MM.1S (cell line): Measurements from ENCODE around the gene TPX2.

Experiments used
- DNase-seq: peaks from one replicate; pipeline ENCODE4 v3.0.0-alpha.2; 2015
- H2AFZ ChIP-seq: fragments of 300-600 bp; sonication (generic); 2 replicates; pipeline ENCODE4 v1.6.0; 2016; ENCODE audit warnings: antibody characterized with exemption, low read length
- H3F3A ChIP-seq: fragments of 300-600 bp; sonication (generic); 2 replicates; pipeline ENCODE4 v1.6.1; 2016; ENCODE audit warnings: mild to moderate bottlenecking, antibody characterized with exemption, low read length, moderate library complexity, mixed read lengths; ENCODE audit not compliant: insufficient read depth
- H3K27ac ChIP-seq: fragments of 300-600 bp; sonication (generic); 2 replicates; pipeline ENCODE4 v1.5.1; 2016; ENCODE audit warnings: mild to moderate bottlenecking, low read length
- H3K27me3 ChIP-seq: fragments of 300-600 bp; sonication (generic); replicated peaks from 2 replicates; pipeline ENCODE4 v1.6.0; 2016; ENCODE audit warnings: low read length; ENCODE audit not compliant: insufficient read depth
- H3K36me3 ChIP-seq: fragments of 300-600 bp; sonication (generic); replicated peaks from 2 replicates; pipeline ENCODE4 v1.6.1; 2016; ENCODE audit warnings: mild to moderate bottlenecking, low read length, mixed read lengths; ENCODE audit not compliant: insufficient read depth
- H3K4me1 ChIP-seq: fragments of 300-600 bp; sonication (generic); 2 replicates; pipeline ENCODE4 v1.6.1; 2016; ENCODE audit warnings: low read length, mixed read lengths
- H3K4me2 ChIP-seq: fragments of 300-600 bp; sonication (generic); 2 replicates; pipeline ENCODE4 v1.6.0; 2016; ENCODE audit warnings: low read depth, low read length
- H3K4me3 ChIP-seq: fragments of 300-600 bp; sonication (generic); 2 replicates; pipeline ENCODE4 v1.5.1; 2016; ENCODE audit warnings: low read length, mixed read lengths
- H3K79me2 ChIP-seq: fragments of 300-600 bp; sonication (generic); 2 replicates; pipeline ENCODE4 v1.6.1; 2016; ENCODE audit warnings: mixed run types, low read length, mixed read lengths
- H3K9ac ChIP-seq: fragments of 300-600 bp; sonication (generic); 2 replicates; pipeline ENCODE4 v1.6.1; 2016; ENCODE audit warnings: low read length, mixed read lengths
- H3K9me2 ChIP-seq: fragments of 300-600 bp; sonication (generic); replicated peaks from 2 replicates; pipeline ENCODE4 v1.6.1; 2016; ENCODE audit warnings: mild to moderate bottlenecking, low read length, mixed read lengths; ENCODE audit not compliant: insufficient read depth
- H3K9me3 ChIP-seq: fragments of 300-600 bp; sonication (generic); replicated peaks from 2 replicates; pipeline ENCODE4 v1.6.1; 2016; ENCODE audit warnings: mild to moderate bottlenecking, low read length, mixed read lengths; ENCODE audit not compliant: insufficient read depth
- H4K20me1 ChIP-seq: fragments of 300-600 bp; sonication (generic); 2 replicates; pipeline ENCODE4 v1.6.1; 2016; ENCODE audit warnings: mild to moderate bottlenecking, low read length, moderate library complexity, mixed read lengths; ENCODE audit not compliant: insufficient read depth
- EZH2 ChIP-seq: fragments of 300-600 bp; sonication (generic); optimal IDR thresholded peaks from 2 replicates; pipeline ENCODE3; 2017; ENCODE audit warnings: low read depth, mild to moderate bottlenecking, antibody characterized with exemption, low read length, mixed read lengths
- EZH2phosphoT487 ChIP-seq: fragments of 300-600 bp; sonication (generic); IDR thresholded peaks from 2 replicates; pipeline ENCODE4 v1.6.1; 2018; ENCODE audit warnings: antibody characterized with exemption, low read length
- TF ChIP-seq, protein P1 (sequence below): fragments of 300-600 bp; sonication (generic); IDR thresholded peaks from 2 replicates; pipeline ENCODE4 v1.5.1; 2016; ENCODE audit warnings: antibody characterized with exemption, low read length, mixed read lengths

Gene TPX2

DNA sequence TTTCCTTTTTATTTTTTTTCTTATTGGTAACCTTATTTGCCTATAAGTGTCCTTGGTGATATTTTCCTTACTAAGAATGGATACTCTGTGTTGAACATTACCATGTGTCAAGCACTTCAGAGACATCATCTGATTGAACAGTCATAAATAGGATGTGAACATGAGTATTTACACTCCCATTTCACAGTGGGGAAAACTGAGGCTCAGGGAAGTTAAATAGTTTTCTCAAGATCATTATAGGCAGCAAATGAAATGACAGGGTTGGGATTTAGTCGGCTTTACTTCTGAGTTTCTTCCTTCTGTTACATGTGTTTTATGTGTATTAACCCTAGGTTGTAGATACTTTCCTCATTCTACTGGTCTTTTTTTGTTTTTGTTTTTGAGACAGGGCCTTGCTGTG lies 35.3 kb downstream of the TPX2 start:
- Histone ChIP-seq H3K9ac (no peak overlapping the region), H3K9me2 (no peaks in the 10 kb centered on the region), H2AFZ (no peak overlapping the region), H3K4me1 (no peaks in the 10 kb centered on the region), H3F3A (0 out of 2 replicates have a peak, but pooled peaks cover 5% of the 10 kb centered on the region), H3K27me3 (no peaks in the 10 kb centered on the region), H3K36me3 (peaks cover 11% of the 10 kb centered on the region; the same call in 1 of the 2 replicates), H3K9me3 (no peaks in the 10 kb centered on the region), H3K79me2 (peaks cover 52% of the 10 kb centered on the region), H3K4me2 (no peak overlapping the region), H3K4me3 (no peak overlapping the region), H3K27ac (no peak overlapping the region), H4K20me1 (no peaks in the 10 kb centered on the region)
- TF ChIP-seq, protein P1, sequence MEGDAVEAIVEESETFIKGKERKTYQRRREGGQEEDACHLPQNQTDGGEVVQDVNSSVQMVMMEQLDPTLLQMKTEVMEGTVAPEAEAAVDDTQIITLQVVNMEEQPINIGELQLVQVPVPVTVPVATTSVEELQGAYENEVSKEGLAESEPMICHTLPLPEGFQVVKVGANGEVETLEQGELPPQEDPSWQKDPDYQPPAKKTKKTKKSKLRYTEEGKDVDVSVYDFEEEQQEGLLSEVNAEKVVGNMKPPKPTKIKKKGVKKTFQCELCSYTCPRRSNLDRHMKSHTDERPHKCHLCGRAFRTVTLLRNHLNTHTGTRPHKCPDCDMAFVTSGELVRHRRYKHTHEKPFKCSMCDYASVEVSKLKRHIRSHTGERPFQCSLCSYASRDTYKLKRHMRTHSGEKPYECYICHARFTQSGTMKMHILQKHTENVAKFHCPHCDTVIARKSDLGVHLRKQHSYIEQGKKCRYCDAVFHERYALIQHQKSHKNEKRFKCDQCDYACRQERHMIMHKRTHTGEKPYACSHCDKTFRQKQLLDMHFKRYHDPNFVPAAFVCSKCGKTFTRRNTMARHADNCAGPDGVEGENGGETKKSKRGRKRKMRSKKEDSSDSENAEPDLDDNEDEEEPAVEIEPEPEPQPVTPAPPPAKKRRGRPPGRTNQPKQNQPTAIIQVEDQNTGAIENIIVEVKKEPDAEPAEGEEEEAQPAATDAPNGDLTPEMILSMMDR, result no peak
- TF ChIP-seq EZH2, result no peak
- no peak for TF ChIP-seq EZH2phosphoT487
- no peak for DNase-seq

DNA sequence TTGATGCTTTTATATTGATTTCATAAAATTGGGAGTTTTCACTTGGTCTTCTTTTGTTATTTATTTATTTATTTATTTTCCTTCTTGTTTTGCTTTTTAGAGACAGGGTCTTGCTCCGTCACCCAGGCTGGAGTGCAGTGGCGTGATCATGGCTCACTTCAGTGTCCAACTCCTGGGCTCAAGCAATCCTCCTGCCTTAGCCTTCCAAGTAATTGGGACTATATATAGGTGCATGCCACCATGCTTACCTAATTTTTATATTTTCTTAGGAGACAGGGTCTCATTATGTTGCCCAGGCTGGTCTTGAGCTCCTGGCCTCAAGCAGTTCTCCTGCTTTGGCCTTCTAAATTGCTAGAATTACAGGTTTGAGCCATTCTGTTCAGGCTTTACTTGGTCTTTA lies 41.7 kb downstream of the TPX2 start:
- H3K36me3 ChIP-seq, result peaks cover 19% of the 10 kb centered on the region; the same call in 1 of the 2 replicates
- no peaks in the 10 kb centered on the region for H3K9me2 ChIP-seq
- no peak overlapping the region for H2AFZ ChIP-seq
- H3K4me1 ChIP-seq, result no peaks in the 10 kb centered on the region
- H3F3A ChIP-seq, result no peaks in the 10 kb centered on the region
- no peak overlapping the region for H3K27ac ChIP-seq
- TF ChIP-seq EZH2, result no peak
- TF ChIP-seq, protein P1, result no peak
- TF ChIP-seq EZH2phosphoT487, result no peak
- H3K9ac ChIP-seq, result no peak overlapping the region
- no peak overlapping the region for H3K4me3 ChIP-seq
- no peak for DNase-seq
- no peaks in the 10 kb centered on the region for H3K27me3 ChIP-seq
- H3K4me2 ChIP-seq, result no peak overlapping the region
- peaks cover 16% of the 10 kb centered on the region for H3K79me2 ChIP-seq
- H3K9me3 ChIP-seq, result no peaks in the 10 kb centered on the region
- no peaks in the 10 kb centered on the region for H4K20me1 ChIP-seq

DNA sequence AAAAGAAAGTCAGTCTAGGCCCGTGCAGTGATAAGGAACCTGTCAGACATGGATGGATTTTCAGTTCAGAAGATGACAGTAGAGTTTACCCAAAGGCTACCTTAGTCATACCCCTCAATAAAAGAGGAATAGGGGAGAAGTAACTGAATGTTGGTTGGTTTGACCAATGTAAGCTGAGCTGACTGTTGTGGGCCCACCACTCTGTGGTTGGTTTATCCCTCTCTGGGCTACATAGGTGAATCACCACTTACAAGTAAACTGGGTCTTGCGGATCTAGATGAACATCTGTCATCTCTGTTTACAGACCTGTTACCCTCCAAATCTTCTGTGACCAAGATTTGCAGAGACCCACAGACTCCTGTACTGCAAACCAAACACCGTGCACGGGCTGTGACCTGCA lies 42.9 kb downstream of the TPX2 start:
- Histone ChIP-seq H3K4me3 (no peak overlapping the region), H3K36me3 (peaks cover 18% of the 10 kb centered on the region; the same call in 1 of the 2 replicates), H3K27ac (no peak overlapping the region), H3K79me2 (peaks cover 19% of the 10 kb centered on the region), H3F3A (no peaks in the 10 kb centered on the region), H3K9me2 (no peaks in the 10 kb centered on the region), H3K27me3 (no peaks in the 10 kb centered on the region), H3K4me2 (no peak overlapping the region), H3K9me3 (no peaks in the 10 kb centered on the region), H2AFZ (no peak overlapping the region), H3K4me1 (no peaks in the 10 kb centered on the region), H4K20me1 (no peaks in the 10 kb centered on the region), H3K9ac (no peak overlapping the region)
- no peak for DNase-seq
- no peak for TF ChIP-seq EZH2phosphoT487
- TF ChIP-seq, protein P1, result no peak
- TF ChIP-seq EZH2, result no peak
